Gastrocnemius medialis (tissue), 4 donors: ENCODE data around the gene HNRNPH1.
"Not testable (repeated sequence)": the region's sequence is repeated elsewhere in the genome, so short reads cannot be mapped to it uniquely, and the experiment has no call there.

Experiments used
- POLR2A ChIP-seq, 2 donors: fragments of 450-650 bp; IDR thresholded peaks; one replicate each; pipeline ENCODE4 v1.6.1; 2017; ENCODE audit warnings: antibody characterized with exemption in 2 of 2, mild to moderate bottlenecking in 2 of 2, moderate library complexity in 2 of 2
- TF ChIP-seq, protein P1 (sequence below), 5 experiments: fragments of 450-650 bp in 3 of 5; fragments of 200-600 bp in 2 of 5; sonication (generic) in 2 of 5; IDR thresholded peaks in 4 of 5; conservative IDR thresholded peaks in 1 of 5; 1 replicate in 4 of 5; 2 replicates in 1 of 5; pipeline ENCODE4 v1.5.1; 2016 to 2019; ENCODE audit warnings: antibody characterized with exemption in 5 of 5, mild to moderate bottlenecking in 3 of 5, moderate library complexity in 3 of 5

DNA sequence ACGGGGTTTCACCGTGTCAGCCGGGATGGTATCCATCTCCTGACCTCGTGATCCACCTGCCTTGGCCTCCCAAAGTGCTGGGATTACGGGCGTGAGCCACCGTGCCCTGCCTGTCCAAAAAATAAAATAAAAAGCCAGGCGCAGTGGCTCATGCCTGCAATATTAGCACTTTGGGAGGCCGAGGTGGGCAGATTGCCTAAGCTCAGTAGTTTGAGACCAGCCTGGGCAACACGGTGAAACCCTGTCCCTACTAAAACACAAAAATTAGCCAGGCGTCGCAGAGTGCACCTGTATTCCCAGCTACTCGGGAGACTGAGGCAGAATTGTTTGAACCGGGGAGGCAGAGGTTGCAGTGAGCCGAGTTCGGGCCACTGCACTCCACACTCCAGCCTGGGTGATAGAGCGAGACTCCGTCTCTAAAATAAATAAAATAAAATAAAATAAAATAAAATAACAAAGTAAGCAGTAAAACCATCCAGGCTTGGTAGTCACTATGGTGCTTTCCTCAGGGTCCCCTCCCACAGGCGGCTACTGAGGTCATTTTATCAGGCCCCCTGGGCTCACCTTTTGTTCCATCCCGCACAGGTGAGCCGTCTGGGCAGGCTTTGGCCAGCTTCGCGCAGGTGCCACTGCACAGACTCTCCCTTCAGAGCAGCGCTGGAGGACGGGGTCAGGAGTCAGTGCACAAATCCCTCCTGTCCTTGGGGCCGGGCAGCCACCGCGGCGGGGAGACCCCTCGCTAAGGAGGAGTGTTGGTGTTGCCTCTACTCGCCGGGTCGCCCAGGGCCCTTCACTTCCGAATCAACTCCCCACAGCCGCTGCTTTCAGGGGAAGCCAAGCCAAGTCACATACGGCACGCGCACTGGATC is 10.3 kb upstream of the HNRNPH1 start:
- not testable (repeated sequence) for TF ChIP-seq POLR2A (IDR thresholded peaks at IDR 0.05)
- TF ChIP-seq, protein P1, sequence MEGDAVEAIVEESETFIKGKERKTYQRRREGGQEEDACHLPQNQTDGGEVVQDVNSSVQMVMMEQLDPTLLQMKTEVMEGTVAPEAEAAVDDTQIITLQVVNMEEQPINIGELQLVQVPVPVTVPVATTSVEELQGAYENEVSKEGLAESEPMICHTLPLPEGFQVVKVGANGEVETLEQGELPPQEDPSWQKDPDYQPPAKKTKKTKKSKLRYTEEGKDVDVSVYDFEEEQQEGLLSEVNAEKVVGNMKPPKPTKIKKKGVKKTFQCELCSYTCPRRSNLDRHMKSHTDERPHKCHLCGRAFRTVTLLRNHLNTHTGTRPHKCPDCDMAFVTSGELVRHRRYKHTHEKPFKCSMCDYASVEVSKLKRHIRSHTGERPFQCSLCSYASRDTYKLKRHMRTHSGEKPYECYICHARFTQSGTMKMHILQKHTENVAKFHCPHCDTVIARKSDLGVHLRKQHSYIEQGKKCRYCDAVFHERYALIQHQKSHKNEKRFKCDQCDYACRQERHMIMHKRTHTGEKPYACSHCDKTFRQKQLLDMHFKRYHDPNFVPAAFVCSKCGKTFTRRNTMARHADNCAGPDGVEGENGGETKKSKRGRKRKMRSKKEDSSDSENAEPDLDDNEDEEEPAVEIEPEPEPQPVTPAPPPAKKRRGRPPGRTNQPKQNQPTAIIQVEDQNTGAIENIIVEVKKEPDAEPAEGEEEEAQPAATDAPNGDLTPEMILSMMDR (IDR thresholded peaks at IDR 0.05 in 4 of 5, conservative IDR thresholded peaks at IDR 0.05 in 1 of 5) = not testable (repeated sequence)
